Adipocyte (in vitro differentiated cells): Measurements from ENCODE around the gene WBP4.

ENCODE experiments used
- DNase-seq: peaks from one replicate; pipeline ENCODE4 v3.0.0-alpha.2; 2015; ENCODE audit warnings: low read depth
- H3K27me3 ChIP-seq: replicated peaks from 2 replicates; pipeline ENCODE4 v1.7.0; 2013; ENCODE audit warnings: mild to moderate bottlenecking, low read length, moderate library complexity; ENCODE audit not compliant: control insufficient read depth, insufficient read depth
- H3K36me3 ChIP-seq: 2 replicates; pipeline ENCODE4 v1.7.0; 2013; ENCODE audit warnings: low read length, mild to moderate bottlenecking, moderate library complexity; ENCODE audit not compliant: control insufficient read depth, insufficient read depth, severe bottlenecking
- H3K4me1 ChIP-seq: 2 replicates; pipeline ENCODE4 v1.7.0; 2013; ENCODE audit warnings: mild to moderate bottlenecking, low read length, moderate library complexity; ENCODE audit not compliant: control insufficient read depth, insufficient read depth
- H3K4me3 ChIP-seq: 2 replicates; pipeline ENCODE4 v1.7.0; 2013; ENCODE audit warnings: mild to moderate bottlenecking, low read length, moderate library complexity
- H3K9ac ChIP-seq: 2 replicates; pipeline ENCODE4 v1.7.0; 2013; ENCODE audit warnings: mild to moderate bottlenecking, low read length, moderate library complexity
- H3K9me3 ChIP-seq: 2 replicates; pipeline ENCODE4 v1.7.0; 2013; ENCODE audit warnings: mild to moderate bottlenecking, low read length, moderate library complexity; ENCODE audit not compliant: control insufficient read depth

Gene WBP4

DNA sequence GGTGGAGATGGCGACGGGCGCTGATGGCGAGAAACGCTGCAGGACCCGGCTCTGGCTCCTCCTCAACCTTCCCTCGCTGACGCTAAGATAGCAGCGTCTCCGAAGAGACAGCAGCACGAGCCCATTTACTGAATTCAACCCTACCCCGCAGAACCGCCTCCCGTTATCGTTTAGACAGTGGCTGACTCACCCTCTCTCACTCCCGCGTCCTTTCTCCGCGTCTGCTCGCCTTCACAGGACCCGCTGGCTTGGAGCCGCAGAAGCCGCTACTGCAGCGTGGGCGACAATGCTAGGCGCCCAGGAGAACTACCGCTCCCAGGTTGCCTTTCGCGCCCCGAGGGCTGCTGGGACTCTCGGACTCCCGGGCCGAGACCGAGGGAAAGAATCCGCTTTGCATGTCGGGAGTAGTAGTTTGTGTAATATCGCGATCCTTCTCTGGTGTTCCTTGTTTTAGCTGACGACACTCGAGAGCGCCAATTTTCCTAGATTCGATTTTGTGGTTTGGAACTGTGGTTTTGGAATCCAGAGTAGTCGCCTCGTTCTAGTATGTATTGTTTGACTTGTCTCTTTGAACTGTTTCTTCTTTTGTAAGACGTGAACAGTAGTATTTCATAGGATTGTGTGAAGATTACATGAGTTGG is 71.3 kb downstream of the WBP4 start, which contains the start of gene KBTBD6:
TSS of gene KBTBD6 (minus strand) at position 291 of the 641 bp plus-strand sequence. CDS start 291 bp downstream, outside the sequence.
- Histone ChIP-seq H3K4me1 (peaks cover 45% of the 10 kb centered on the region), H3K4me3 (peak within 1 kb of the TSS; percentile 89), H3K27me3 (no peaks in the 10 kb centered on the region), H3K36me3 (no peaks in the 10 kb centered on the region), H3K9ac (peak within 1 kb of the TSS; percentile 88), H3K9me3 (no peaks in the 10 kb centered on the region)
- peak; percentile 100 for DNase-seq
